Neural progenitor cell (in vitro differentiated cells): ENCODE measurements around the gene LMBRD1. TPM values are rescaled to one million over a fixed set of nuclear protein-coding genes. Genes with fewer than 3 reads are reported as not detected.

Source experiments
- DNase-seq: peaks from one replicate; pipeline ENCODE4 v3.0.0-alpha.2; 2016; ENCODE audit warnings: low spot score
- H2AFZ ChIP-seq: fragments of 200-600 bp; sonication (generic); replicated peaks from 2 replicates; pipeline ENCODE4 v1.6.1; 2016; ENCODE audit warnings: antibody characterized with exemption
- H3F3A ChIP-seq: fragments of 200-600 bp; sonication (generic); 2 replicates; pipeline ENCODE4 v1.6.1; 2016; ENCODE audit warnings: antibody characterized with exemption, low read depth
- H3K27ac ChIP-seq: fragments of 200-600 bp; sonication (generic); 2 replicates; pipeline ENCODE4 v1.5.1; 2016; ENCODE audit warnings: mild to moderate bottlenecking
- H3K27me3 ChIP-seq: fragments of 200-600 bp; sonication (generic); 2 replicates; pipeline ENCODE4 v1.6.1; 2016; ENCODE audit warnings: mild to moderate bottlenecking, moderate library complexity
- H3K36me3 ChIP-seq: fragments of 200-600 bp; sonication (generic); 2 replicates; pipeline ENCODE4 v1.5.1; 2016
- H3K4me1 ChIP-seq: fragments of 200-600 bp; sonication (generic); 2 replicates; pipeline ENCODE4 v1.6.1; 2016; ENCODE audit warnings: mixed run types
- H3K4me2 ChIP-seq: fragments of 200-600 bp; sonication (generic); 2 replicates; pipeline ENCODE4 v1.6.1; 2016
- H3K4me3 ChIP-seq: fragments of 200-600 bp; sonication (generic); 2 replicates; pipeline ENCODE4 v1.5.1; 2016
- H3K79me2 ChIP-seq: fragments of 200-600 bp; sonication (generic); 2 replicates; pipeline ENCODE4 v1.6.1; 2016; ENCODE audit warnings: low read depth
- H3K9ac ChIP-seq: fragments of 200-600 bp; sonication (generic); 2 replicates; pipeline ENCODE4 v1.6.1; 2016
- H3K9me3 ChIP-seq: fragments of 200-600 bp; sonication (generic); 2 replicates; pipeline ENCODE4 v1.5.1; 2016; ENCODE audit warnings: low read depth
- H4K20me1 ChIP-seq: fragments of 200-600 bp; sonication (generic); 2 replicates; pipeline ENCODE4 v1.6.1; 2016; ENCODE audit warnings: low read depth
- H3K27ac Mint-ChIP-seq: 3 replicates; pipeline ENCODE4 v1.8.0; 2021; ENCODE audit warnings: mixed read lengths
- H3K27me3 Mint-ChIP-seq: 2 replicates; pipeline ENCODE4 v1.8.0; 2022; ENCODE audit warnings: low read depth, mild to moderate bottlenecking, inconsistent platforms, moderate library complexity, mixed read lengths; ENCODE audit not compliant: insufficient read depth
- H3K36me3 Mint-ChIP-seq: 3 replicates; pipeline ENCODE4 v1.8.0; 2021; ENCODE audit warnings: mixed read lengths
- H3K4me1 Mint-ChIP-seq: 3 replicates; pipeline ENCODE4 v1.8.0; 2021; ENCODE audit warnings: mixed read lengths
- H3K4me3 Mint-ChIP-seq: 3 replicates; pipeline ENCODE4 v1.8.0; 2021; ENCODE audit warnings: mild to moderate bottlenecking, moderate library complexity, mixed read lengths
- H3K9me3 Mint-ChIP-seq: 3 replicates; pipeline ENCODE4 v1.8.0; 2020; ENCODE audit warnings: mixed read lengths
- CTCF ChIP-seq: fragments of 200-600 bp; sonication (generic); IDR thresholded peaks from 2 replicates; pipeline ENCODE4 v1.5.1; 2017; ENCODE audit warnings: antibody characterized with exemption, mild to moderate bottlenecking
- EZH2 ChIP-seq: fragments of 200-600 bp; sonication (generic); IDR thresholded peaks from 2 replicates; pipeline ENCODE4 v1.6.1; 2017; ENCODE audit warnings: antibody characterized with exemption, mild to moderate bottlenecking, moderate library complexity
- EZH2phosphoT487 ChIP-seq: fragments of 200-600 bp; sonication (generic); IDR thresholded peaks from 2 replicates; pipeline ENCODE4 v1.6.1; 2017; ENCODE audit warnings: antibody characterized with exemption
- total RNA-seq: library from RNA; depleted of rRNA; stranded (reverse); fragments of >200 nt; gene quantifications from 2 replicates; pipeline ENCODE4 v1.2.3, GENCODE V29; 2015; ENCODE audit warnings: low replicate concordance

The LMBRD1 gene
- total RNA-seq, 1 donor from 2014 or later: 41.1 TPM

GRCh38 chr6:69664551-69664950 lies 132.3 kb downstream of the LMBRD1 start:
- no peaks in the 10 kb centered on the region for H3K4me1 ChIP-seq
- no peak overlapping the region for H3K4me3 Mint-ChIP-seq
- H3K4me2 ChIP-seq: no peak overlapping the region
- H3K9me3 ChIP-seq: no peaks in the 10 kb centered on the region
- DNase-seq: no peak
- H3K27ac ChIP-seq: no peak overlapping the region
- H3K4me3 ChIP-seq: no peak overlapping the region
- peaks cover 1% of the 10 kb centered on the region for H3K9me3 Mint-ChIP-seq
- H3F3A ChIP-seq: no peaks in the 10 kb centered on the region
- no peak overlapping the region for H3K9ac ChIP-seq
- H3K27me3 ChIP-seq: no peaks in the 10 kb centered on the region
- H4K20me1 ChIP-seq: no peaks in the 10 kb centered on the region
- no peaks in the 10 kb centered on the region for H3K79me2 ChIP-seq
- peaks cover 3% of the 10 kb centered on the region for H3K27me3 Mint-ChIP-seq
- no peaks in the 10 kb centered on the region for H3K36me3 Mint-ChIP-seq
- no peaks in the 10 kb centered on the region for H3K36me3 ChIP-seq
- H2AFZ ChIP-seq: no peak overlapping the region
- no peak for TF ChIP-seq CTCF
- H3K27ac Mint-ChIP-seq: no peak overlapping the region
- no peaks in the 10 kb centered on the region for H3K4me1 Mint-ChIP-seq

GRCh38 chr6:69663215-69663614 lies 133.6 kb downstream of the LMBRD1 start:
- H3K4me1 ChIP-seq: no peaks in the 10 kb centered on the region
- no peaks in the 10 kb centered on the region for H3K9me3 ChIP-seq
- no peaks in the 10 kb centered on the region for H3K79me2 ChIP-seq
- no peak overlapping the region for H3K4me3 ChIP-seq
- H2AFZ ChIP-seq: no peak overlapping the region
- Mint-ChIP-seq H3K27ac (no peak overlapping the region), H3K27me3 (no peaks in the 10 kb centered on the region), H3K4me3 (no peak overlapping the region), H3K4me1 (no peaks in the 10 kb centered on the region), H3K9me3 (peaks cover 12% of the 10 kb centered on the region), H3K36me3 (no peaks in the 10 kb centered on the region)
- H3K27me3 ChIP-seq: no peaks in the 10 kb centered on the region
- DNase-seq: no peak
- no peak for TF ChIP-seq EZH2
- TF ChIP-seq EZH2phosphoT487: no peak
- no peak for TF ChIP-seq CTCF
- no peaks in the 10 kb centered on the region for H3F3A ChIP-seq
- no peaks in the 10 kb centered on the region for H4K20me1 ChIP-seq
- no peak overlapping the region for H3K27ac ChIP-seq
- H3K36me3 ChIP-seq: no peaks in the 10 kb centered on the region
- no peak overlapping the region for H3K9ac ChIP-seq
- H3K4me2 ChIP-seq: no peak overlapping the region

- Mint-ChIP-seq H3K36me3 (no peaks in the 10 kb centered on the region), H3K4me1 (no peaks in the 10 kb centered on the region)
Observed at GRCh38 chr6:69650703-69651102, 146.1 kb downstream of the LMBRD1 start.

More at GRCh38 chr6:69650703-69651102, 146.1 kb downstream of the LMBRD1 start:
- H3K27ac Mint-ChIP-seq: no peak overlapping the region
- Histone ChIP-seq H2AFZ (no peak overlapping the region), H3K9me3 (no peaks in the 10 kb centered on the region), H3K27me3 (no peaks in the 10 kb centered on the region), H3K4me2 (no peak overlapping the region), H3K4me3 (no peak overlapping the region), H3K4me1 (no peaks in the 10 kb centered on the region), H3K9ac (no peak overlapping the region), H3F3A (no peaks in the 10 kb centered on the region), H3K27ac (no peak overlapping the region), H3K79me2 (no peaks in the 10 kb centered on the region), H3K36me3 (no peaks in the 10 kb centered on the region), H4K20me1 (no peaks in the 10 kb centered on the region)
- no peak overlapping the region for H3K4me3 Mint-ChIP-seq
- no peak for DNase-seq
- H3K9me3 Mint-ChIP-seq: no peaks in the 10 kb centered on the region
- TF ChIP-seq EZH2 (no peak), EZH2phosphoT487 (no peak), CTCF (no peak)
- no peaks in the 10 kb centered on the region for H3K27me3 Mint-ChIP-seq
